Measurements from ENCODE around the gene PTPRC.
"Not testable (repeated sequence)": the region's sequence is repeated elsewhere in the genome, so short reads cannot be mapped to it uniquely, and the experiment has no call there.

Gene PTPRC, protein sequence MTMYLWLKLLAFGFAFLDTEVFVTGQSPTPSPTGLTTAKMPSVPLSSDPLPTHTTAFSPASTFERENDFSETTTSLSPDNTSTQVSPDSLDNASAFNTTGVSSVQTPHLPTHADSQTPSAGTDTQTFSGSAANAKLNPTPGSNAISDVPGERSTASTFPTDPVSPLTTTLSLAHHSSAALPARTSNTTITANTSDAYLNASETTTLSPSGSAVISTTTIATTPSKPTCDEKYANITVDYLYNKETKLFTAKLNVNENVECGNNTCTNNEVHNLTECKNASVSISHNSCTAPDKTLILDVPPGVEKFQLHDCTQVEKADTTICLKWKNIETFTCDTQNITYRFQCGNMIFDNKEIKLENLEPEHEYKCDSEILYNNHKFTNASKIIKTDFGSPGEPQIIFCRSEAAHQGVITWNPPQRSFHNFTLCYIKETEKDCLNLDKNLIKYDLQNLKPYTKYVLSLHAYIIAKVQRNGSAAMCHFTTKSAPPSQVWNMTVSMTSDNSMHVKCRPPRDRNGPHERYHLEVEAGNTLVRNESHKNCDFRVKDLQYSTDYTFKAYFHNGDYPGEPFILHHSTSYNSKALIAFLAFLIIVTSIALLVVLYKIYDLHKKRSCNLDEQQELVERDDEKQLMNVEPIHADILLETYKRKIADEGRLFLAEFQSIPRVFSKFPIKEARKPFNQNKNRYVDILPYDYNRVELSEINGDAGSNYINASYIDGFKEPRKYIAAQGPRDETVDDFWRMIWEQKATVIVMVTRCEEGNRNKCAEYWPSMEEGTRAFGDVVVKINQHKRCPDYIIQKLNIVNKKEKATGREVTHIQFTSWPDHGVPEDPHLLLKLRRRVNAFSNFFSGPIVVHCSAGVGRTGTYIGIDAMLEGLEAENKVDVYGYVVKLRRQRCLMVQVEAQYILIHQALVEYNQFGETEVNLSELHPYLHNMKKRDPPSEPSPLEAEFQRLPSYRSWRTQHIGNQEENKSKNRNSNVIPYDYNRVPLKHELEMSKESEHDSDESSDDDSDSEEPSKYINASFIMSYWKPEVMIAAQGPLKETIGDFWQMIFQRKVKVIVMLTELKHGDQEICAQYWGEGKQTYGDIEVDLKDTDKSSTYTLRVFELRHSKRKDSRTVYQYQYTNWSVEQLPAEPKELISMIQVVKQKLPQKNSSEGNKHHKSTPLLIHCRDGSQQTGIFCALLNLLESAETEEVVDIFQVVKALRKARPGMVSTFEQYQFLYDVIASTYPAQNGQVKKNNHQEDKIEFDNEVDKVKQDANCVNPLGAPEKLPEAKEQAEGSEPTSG (N-terminal part only)

DNA sequence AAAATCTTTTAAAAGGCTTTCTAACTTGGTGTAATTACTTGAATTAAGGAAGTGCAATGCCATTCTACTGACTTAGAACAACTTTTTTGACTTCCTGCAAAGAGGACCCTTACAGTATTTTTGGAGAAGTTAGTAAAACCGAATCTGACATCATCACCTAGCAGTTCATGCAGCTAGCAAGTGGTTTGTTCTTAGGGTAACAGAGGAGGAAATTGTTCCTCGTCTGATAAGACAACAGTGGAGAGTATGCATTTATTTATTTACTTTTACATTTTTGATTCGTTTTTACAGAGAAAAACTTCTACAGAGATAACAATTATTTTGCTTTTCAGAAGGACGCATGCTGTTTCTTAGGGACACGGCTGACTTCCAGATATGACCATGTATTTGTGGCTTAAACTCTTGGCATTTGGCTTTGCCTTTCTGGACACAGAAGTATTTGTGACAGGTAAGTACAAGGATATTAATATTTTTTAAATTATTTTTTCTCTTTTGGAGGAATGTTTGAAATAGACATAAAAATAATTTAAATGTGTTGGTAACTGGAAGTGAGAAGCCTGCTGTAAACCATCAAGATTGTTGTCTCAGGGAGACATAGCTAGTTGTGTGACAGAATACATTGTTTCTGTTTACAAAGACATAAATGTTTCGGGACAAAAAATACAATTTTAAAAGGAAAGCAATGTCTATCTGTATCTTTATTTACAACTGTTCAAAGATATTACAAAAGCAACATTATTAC is at the start of gene PTPRC:
PTPRC (plus strand) TSS at position 147 of the 742 bp plus-strand sequence; CDS start at position 376, 229 bp downstream.
- no peak for DNase-seq

DNA sequence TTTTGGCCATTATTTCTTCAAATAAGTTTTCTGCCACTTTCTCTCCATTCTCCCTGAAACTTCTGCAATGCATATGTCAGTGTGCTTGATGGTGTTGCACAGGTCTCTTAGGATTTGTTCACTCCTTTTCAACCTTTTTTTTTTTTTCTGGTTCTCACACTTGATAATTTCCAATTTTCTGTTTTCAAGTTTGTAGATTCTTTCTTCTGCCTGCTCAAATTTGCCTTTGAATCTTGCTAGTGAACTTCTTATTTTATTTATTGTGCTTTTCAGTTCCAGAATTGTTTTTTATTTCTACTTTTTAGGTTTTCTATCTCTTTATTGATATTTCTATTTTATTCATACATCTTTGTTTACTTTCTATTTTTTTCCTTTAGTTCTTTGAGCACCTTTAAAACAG is 48.4 kb upstream of the PTPRC start:
- DNase-seq = no peak

DNA sequence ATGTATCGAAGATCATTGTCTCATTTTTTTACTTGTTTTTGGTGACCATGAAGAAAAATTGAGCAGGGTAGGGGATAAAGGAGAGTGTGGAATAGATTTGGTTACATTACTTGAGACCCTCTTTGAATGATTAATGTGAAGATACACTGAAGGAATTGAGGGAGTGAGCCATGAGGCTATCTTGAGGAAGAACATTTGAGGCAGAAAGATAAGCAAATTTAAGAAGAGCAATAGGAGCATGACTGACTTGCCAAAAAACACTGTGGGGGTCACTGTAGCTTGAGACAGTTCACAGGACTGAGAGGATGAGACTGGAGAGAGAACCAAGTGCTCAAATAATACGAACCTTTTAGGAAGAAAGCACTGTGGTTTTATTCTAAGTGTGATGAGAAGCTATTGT is 43.1 kb upstream of the PTPRC start:
- DNase-seq = no peak

DNA sequence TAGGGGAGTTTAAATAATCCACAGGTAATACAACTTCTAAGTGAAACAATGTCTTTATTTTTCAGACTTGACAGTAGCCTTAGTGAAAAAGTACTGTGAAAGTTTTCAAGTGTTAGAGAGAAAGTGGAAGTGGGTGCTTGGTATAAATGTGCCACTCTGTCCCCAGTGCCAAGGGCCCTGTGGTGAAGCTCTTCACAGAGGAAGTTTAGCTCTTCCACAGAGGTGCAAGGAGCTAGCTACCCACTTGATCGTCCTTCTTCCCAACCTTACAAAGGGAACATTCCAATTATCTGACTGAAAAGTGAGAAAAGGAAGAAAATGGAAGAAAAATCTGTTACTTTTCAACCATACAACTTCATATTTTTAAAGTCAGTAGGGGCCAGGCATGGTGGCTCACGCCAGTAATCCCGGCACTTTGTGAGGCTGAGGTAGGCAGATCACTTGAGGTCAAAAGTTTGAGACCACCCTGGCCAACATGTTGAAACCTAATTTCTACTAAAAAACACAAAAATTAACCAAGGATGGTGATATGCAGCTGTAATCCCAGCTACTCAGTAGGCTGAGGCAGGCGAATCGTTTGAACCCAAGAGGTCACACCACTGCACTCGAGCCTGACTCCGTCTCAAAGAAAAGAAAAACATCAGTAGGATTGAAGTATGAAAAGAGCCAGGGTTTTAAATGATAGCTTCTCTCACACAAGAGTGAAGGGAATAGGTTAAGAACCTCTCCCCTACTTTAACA is 41.0 kb upstream of the PTPRC start:
- no peak for DNase-seq

DNA sequence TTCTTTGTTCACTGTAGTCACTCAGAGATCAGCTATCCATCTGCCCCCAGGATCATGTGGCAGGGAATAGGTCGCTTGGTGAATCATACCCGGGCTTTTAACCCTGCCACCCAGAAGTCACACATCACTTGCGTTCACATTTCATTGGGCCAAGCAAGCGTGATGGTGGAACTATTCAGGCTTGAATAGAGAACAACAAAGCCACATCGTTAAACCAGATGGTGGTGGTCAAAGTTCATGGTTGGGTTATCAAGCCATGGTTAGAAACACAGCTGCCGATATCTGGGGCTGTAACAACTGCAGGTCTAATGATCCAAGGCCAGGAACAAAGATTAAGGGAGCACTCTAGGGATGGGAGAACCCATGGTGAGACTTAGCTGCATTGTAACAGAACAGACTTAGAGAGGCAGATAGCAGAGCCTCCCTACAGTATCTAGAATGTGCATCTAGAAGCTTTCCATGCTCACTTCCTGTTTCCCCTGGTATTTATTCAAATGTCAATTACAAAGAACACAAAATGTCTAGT is 40.0 kb upstream of the PTPRC start:
- no peak for DNase-seq

DNA sequence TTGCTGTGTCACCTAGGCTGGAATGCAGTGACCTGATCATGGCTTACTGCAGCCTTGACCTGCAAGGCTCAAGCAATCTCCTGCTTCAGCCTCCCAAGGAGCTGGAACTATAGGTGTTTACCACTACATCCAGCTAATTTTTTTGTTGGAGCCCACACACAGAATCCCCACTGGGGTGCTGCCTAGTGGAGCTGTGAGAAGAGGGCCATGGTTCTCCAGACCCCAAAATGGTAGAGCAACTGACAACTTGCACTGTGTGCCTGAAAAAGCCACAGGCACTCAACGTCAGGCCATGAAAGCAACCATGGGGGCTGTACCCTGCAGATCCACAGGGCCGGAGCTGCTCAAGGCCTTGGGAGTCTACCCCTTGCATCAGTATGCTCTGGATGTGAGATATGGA is 39.1 kb upstream of the PTPRC start:
- DNase-seq = no peak

DNA sequence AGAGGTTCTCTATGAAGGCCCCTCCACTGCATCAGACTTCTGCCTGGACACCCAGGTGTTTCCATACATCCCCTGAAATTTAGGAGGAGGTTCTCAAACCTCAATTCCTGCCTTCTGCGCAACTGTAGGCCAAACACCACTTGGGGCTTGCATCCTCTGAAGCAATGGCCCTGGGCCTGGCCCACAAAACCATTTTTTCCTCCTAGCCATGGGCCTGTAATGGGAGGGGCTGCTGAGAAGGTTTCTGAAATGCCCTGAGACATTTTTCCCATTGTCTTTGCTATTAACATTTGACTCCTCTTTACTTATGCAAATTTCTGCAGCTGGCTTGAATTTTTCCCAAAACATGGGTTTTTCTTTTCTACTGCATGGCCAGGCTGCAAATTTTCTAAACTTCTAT is 37.9 kb upstream of the PTPRC start:
- no peak for DNase-seq

DNA sequence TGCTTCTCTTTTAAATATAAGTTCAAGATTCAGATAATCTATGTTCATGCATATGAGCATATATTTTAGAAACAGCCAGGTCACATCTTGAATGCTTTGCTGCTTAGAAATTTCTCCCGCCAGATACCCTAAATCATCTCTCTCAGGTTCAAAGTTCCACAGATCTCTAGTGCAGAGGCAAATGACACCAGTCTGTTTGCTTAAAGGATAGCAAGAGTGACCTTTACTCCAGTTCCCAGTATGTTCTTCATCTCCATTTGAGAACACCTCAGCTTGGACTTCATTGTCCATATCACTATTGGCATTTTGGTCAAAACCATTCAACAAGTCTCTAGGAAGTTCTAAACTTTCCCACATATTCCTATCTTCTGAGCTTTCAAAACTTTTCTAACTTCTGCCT is 37.5 kb upstream of the PTPRC start:
- DNase-seq = not testable (repeated sequence)

DNA sequence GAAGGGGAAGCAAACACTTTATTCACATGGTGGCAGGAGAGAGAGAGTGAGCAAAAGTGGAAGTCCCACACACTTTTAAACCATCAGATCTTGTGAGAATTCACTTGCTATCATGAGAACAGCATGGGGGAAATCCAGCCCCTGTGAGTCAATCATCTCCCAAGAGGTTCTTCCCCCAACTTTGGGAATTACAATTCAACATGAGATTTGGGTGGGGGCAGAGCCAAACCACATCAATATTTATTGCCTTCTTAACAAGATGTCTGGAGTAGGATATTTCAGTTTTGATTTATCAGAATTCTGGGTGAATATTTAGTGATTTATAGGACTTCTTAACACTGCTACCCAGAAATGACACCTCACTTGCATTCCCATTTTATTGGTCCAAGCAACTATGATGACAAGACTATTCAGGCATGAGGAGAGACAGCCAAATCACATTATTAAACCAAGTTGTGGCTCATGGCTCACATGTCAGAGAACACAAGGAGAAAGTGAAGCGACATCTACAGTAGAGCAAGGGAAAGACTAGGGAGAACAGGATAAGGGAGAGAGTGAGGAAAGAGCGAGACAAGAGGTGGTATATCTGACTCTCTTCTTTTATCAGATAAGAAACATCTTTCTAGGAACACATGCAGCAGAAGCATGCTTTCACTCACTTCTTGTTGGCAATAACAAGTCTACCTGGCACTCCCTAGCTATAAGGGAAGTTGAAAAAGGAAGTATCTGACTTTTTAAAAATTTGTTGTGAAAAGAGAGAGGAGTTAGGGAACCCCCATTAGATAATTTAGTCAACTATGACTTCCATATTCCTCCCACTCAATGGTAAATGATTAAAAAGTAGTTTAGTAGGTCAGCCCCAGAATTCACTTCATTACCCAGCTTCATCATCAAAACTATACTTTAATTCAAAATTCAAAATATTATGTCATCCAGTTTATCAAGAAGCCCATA is 36.6 kb upstream of the PTPRC start:
- no peak for DNase-seq

DNA sequence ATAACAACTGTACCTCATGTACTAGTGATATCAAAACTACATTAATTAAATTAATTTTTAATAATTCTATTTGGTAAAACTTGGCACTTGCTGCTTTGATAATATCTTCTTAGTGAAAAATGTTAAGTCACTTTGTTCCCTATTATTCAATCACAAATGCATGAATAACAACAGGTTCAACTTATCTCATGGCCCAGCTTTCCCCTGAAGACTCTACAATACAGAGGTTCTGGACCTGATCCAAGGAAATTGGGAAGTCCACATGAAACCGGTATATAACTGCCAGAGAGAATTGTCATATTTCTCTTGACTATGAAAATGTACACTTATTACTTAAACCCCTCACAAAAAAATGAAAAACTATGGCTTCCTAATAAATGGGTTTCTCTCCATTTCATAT is 33.9 kb upstream of the PTPRC start:
- no peak for DNase-seq

DNA sequence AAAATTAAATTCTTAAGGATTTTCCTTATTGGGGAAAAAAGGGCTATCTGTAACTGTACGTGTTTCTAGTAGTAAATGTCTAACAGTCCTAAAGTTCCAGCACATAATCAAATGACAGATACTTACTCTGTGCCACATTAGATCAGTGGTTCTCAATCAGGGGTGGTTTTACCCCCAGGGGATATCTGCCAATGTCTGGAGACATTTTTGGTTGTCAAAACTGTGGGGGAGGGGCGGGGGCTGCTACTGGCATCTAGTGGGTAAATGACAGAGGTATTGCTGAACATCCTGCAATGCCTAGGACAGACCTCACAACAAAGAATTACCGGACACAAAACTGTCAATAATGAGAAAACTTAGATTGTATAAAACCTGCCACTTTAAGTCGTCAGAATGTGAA is 33.4 kb upstream of the PTPRC start:
- DNase-seq = no peak

DNA sequence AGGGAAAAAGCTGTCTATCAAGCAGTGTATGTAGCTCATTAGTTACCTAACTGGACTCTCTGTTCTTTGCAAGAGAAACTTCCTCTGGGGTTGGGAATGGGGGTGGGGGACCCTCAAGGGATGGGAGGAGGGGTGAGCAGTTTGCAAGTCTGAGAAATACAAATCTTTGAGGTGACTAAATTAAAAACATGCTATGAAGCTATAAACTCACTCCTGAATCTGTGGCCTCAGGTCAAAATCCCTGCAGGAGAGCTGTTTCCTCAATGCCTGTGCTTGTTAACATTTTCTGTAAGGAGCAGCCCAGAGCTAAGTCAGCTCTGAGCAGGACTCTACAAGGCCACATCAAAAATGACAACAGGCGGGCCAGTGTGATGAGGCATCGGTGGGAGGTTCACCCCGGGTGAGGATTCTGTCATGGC is 32.8 kb upstream of the PTPRC start:
- DNase-seq = no peak

DNA sequence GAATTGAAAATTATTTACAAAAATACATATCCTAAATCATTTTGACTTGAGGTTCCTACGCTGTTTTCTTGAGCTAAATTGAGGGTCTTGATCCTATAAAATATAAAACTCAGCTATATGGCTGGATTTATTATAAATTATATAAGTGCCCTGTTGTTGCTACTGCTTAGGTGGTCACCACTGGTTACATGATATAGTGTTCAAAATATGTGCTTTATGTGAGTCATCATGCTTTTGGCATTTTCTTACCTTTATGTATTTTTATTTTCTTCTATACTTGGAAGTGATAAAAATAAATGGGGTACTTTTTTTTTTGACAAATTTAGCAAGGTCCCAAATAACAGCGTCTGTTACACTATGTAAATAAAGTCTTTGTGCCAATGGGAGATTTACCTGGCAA is 31.1 kb upstream of the PTPRC start:
- no peak for DNase-seq

DNA sequence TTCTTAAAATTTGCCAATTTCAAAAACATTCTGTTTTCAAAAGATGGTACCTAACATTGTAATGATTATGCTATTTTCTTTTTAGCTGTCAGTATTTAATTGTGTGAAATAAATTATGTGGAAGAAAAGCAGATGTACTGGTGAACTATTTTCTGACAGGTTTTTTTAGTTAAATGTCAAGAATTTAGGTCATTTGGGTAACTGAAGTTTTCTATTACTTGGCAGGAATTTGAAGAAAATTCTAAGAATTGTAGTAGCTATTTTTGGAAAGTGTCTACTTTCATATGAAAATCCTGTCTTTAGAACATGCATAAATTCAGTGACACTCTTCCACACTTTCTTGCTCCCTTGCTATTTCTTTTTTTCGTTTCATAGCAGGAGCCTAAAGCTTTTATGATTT is 28.5 kb upstream of the PTPRC start:
- DNase-seq = no peak

DNA sequence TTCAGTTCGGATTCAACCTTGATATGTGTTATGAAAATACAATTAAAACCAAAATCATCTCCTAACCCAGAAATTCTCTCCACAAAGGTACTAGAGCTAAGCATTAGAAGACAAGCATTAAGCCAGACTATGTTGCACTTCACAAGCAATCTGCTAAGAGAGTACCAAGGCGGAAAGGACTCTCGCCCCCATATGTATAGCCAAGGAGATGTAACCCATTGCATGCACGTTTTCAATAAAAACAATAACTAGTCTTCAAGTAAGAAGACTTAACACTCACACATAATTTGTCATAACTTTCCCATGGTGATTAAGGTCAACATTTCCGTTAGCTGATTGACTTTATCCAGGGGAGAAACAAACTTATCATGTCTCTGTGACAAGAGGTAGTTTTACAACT is 27.6 kb upstream of the PTPRC start:
- no peak for DNase-seq

DNA sequence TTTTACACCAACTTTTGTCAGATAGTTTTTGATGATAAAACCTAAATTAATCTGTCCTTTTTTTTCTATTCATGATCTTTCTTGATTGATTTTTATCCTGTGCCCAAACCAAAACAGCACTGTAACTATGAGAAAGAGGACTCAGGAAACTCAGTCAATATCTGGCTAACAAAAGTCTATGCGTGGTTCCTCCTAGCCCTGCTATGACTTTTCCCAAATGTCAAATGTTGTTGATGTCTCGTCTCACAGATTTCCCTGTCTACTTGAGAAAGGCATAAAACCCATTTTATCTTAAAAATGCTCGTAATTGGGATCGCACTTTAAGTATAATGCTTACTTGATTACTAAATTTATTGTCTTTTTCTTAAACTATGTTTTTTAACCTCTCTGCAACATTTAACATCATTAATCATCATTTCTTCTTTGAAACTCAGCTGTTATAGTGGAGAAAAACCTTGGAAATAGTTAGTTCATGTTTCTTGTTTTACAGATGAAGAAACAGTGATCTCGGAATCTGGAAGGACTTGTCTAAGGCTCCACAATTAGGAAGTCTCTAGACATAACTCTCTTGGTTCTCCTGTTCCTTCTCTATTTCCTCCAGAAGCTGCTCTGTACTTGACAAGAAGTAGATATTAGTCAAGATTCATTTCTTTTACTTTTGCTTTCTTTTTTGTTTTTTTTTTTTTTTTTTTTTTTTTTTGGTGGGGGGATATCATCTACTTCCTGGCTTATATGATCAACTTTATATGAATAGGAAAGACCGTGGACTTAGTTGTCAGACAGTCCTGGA is 26.2 kb upstream of the PTPRC start:
- no peak for DNase-seq

DNA sequence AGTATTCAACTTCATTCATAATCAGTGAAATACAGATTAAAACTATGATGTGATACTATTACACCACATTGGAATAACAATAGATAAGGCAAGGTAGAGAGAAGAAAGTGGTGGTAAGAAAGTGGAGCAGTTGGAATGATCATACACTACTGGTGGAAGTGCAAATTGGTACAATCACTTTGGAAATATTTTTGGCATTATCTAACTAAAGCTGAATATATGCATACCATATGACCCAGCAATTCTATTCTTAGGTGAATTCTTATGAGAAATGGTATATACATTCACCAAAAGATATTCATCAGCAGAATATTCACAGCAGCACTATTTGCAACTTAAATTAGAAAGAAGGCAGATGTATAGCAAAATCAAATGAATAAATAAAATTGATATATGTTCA is 21.4 kb upstream of the PTPRC start:
- DNase-seq = no peak

DNA sequence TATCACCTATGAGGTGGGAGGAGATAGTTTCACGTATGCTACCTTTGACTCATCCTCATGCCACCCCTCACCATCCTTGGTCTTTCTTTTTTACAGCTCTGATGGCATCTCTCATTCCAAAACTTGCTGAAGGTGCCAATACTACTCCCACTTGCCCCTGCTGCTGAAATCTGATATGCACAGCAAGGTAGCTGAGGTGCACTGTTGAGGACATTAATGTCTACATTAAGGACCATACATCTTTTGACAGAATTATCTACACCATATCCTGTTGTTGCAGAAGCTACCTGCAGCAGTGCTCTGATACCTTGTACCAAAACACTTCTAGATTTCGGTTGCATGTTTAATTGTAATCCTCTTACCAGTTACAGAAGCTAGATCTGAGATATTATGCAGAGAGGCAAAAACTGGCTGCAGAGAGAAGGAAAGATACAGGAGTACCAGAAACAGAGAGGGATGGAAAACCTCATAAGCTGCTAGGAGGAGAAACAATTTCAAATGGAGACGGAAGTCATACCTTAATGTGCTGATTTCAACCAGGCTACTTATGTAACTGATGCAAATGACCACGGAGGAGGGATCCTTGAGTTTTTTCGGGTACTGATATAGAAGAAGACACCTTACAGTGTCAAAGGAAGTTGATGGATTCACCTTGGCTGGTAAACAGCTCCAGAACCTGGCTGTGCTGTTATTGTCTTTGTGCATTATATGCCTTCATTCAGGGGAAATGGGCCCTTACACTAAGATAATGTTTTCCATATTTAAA is 19.3 kb upstream of the PTPRC start:
- DNase-seq = no peak

DNA sequence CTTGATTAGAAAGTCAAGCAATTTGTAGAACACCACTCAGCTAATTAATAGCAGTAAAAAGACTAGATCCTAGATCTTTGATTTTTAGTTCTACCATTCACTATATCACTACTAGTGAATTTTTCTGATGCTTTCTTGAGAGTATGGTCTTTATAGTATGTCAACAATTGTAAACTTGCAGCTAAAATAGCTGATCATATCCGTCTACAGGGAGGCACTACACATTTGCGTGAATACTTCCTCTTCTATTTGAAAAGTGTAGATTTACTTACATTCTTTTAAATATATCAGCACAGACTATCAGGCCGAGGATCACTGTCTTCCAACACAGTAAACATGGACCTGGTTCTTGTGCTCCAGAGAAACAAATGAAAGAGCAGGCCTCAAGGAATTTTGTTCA is 18.6 kb upstream of the PTPRC start:
- DNase-seq = no peak

Measured in activated CD4-positive, CD25-positive, alpha-beta regulatory T cell (primary cell).